Stimulated activated CD4-positive, alpha-beta T cell treated with anti-CD3 and anti-CD28 coated beads, Interleukin-12 subunit alpha, Interleukin-12 subunit beta, amount 100 ng/mL, for 24 hours (primary cell): ENCODE results near the gene TRIM47.
A peak's percentile ranks its signal among the peaks of the same experiment; 100 is the strongest.
"Not testable (repeated sequence)": the region's sequence is repeated elsewhere in the genome, so short reads cannot be mapped to it uniquely, and the experiment has no call there.

Source experiments
- DNase-seq, 2 experiments: peaks; one replicate each; pipeline ENCODE4 v3.0.0-alpha.2; 2020; ENCODE audit warnings: low read depth in 2 of 2

The TRIM47 gene

DNA sequence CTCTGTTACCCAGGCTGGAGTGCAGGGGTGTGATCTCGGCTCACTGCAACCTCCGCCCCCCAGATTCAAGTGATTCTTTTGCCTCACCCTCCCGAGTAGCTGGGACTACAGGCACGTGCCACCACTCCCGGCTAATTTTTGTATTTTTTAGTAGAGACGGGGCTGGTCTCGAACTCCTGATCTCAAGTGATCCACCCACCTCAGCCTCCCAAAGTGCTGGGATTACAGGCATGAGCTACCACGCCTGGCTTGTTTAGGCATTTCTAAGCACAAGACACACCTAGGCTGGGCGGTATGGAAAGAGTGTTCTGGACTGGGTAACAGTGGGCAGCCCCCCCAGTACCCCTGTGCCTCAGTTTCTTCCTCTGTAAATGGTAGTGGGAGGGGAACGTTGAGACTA lies 8.2 kb downstream of the TRIM47 start:
- DNase-seq = not testable (repeated sequence)

DNA sequence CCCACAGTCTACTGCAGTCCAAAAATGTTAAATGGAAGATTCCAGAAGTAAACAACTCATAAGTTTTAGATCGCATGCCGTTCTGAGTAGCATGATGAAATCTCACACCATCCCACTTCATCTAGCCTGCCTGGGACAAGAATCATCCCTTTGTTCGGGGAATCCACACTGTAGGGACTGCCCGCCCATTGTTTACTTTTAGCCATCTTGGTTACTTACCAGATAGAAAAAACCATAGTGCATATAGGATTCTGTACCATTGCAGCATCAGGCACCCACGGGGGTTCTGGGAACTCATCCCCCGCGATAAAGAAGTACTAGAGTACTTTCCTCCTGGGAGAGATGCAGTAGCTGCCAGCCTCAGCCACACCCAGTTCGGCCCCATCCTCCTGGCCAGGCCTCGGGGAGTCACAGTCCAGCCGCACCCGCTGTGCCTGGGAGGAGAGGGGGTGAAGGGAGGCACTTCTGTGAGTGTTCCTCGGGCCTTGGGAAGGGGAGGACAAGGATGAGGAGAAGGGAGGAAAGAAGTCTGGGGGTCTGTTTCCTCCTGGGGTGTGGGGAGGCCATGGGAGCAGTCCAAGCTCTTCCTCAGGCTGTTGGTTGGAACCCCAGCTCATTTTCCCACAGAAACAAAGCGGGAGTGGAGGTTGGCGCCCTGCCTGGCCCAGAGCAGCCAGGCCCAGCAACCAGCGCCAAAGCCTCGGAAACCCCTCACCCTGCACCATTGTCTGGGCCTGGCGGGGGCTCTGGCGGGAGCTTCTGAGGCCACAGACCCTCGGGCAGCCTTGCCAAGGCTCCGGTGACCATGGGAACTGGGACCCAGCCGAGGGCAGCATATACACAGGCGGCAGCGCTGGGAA lies 8.9 kb downstream of the TRIM47 start:
- no peak for DNase-seq

DNA sequence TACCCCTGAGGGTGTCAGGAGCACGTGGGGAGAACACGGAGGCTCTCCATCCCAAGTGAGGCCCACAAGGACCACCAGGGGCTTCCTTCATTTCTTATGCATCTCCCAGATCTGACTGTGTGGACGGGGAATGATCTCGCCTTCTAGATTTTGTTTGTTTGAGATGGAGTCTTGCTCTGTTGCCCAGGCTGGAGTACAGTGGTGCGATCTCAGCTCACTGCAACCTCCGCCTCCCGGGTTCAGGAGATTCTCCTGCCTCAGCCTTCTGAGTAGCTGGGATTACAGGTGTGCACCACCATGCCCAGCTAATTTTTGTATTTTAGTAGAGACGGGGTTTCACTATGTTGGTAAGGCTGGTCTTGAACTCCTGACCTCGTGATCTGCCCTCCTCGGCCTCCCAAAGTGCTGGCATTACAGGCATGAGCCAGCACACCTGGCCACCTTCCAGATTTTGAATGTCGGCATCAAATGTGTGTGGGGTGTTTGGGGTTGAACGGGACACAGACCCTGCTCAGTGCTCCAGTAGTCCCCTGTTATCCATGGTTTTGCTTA lies 9.6 kb downstream of the TRIM47 start:
- DNase-seq = not testable (repeated sequence)

DNA sequence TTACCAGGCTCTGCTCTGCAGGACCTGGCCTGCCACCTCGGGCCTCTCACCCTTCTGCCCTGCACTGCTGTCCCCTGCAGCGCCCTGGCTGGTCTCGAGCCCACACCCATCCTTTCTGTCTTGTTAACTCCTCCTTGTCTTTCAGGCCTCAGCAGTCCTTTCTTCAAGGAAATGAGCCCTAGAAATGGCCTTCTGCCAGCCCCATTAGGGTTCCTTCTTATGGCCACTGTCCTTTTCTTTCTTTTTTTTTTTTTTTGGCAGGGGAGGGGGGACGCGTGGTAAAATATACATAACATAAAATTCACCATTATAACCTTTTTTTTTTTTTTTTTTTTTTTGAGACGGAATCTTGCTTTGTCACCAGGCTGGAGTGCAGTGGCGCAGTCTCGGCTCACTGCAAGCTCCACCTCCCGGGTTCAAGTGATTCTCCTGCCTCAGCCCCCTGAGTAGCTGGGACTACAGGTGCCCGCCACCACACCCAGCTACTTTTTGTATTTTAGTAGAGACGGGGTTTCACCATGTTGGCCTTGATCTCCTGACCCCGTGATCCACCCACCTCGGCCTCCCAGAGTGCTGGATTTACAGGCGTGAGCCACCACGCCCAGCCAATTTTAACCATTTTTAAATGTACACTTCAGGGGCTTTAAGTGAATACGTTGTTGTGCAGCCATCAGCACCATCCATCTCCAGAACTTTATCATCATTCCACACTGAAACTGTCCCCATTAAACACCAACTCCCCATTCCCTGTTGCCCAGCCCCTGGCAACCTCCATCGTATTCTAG lies 12.8 kb downstream of the TRIM47 start:
- not testable (repeated sequence) for DNase-seq

DNA sequence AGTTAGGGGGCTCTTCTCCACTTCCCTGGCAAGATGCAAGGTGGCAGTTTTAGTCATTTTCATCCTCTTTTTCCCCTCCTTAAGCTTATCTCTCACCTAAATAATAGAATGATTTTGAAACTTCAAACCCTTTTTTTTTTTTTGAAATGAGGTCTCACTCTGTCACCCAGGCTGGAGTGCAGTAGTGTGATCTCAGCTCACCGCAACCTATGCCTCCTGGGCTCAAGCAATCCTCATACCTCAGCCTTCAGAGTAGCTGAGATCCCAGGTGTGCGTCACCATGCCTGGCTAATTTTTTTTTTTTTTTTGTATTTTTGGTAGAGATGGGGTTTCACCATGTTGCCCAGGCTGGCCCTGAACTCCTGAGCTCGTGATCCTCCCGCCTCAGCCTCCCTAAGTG lies 13.5 kb downstream of the TRIM47 start:
- DNase-seq = not testable (repeated sequence)

DNA sequence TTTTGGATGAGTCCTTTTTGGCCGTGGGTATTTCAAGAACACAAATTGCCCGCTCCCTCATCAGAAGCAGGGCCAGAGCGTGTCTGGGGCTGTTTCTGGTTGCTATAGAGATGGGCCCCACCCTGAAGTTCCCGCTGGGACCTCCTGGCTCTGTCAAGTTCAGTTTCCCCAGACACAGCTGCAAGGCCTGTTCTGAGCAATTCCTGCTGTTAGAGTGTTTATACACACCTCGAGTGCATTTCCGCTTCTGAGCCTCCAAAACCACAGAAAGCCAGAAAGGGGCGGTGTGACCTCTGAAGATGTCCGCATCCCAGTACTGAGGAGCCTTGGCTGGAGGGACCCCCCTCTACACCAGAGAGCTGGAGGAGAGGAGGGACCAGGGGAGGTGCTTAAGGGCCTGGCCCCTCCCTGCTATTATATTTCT lies 13.9 kb downstream of the TRIM47 start:
- DNase-seq = no peak

DNA sequence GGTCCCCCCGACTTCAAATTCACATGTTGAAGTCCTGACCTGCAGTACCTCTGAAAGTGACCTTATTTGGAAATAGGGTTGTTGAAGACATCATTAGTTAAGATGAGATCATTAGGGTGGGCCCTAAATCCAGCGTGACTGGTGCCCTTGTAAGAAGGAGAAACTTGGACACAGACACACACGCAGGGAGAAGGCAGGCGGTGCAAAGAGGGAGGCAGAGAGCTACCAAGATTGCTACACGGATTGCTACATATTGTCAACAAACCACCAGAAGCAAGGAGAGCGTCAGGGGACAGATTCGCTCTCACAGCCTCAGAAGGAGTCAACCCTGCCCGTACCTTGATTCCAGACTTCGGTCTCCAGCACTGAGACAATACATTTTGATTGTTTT lies 16.5 kb downstream of the TRIM47 start:
- no peak for DNase-seq

DNA sequence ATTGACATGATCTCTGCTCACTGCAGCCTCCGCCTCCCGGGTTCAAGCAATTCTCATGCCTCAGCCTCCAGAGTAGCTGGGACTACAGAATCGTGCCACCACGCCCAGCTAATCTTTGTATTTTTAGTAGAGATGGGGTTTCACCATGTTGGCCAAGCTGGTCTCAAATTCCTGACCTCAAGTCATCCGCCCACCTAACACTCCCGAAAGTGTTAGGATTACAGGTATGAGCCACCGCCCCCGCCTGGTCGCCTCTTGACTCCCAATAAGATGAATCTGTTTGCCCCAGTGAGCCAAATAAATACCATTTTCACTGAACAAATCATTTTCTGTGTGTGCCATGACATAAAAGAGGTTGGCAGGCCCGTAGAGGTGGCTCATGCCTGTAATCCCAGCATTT lies 19.0 kb downstream of the TRIM47 start:
- not testable (repeated sequence) for DNase-seq

DNA sequence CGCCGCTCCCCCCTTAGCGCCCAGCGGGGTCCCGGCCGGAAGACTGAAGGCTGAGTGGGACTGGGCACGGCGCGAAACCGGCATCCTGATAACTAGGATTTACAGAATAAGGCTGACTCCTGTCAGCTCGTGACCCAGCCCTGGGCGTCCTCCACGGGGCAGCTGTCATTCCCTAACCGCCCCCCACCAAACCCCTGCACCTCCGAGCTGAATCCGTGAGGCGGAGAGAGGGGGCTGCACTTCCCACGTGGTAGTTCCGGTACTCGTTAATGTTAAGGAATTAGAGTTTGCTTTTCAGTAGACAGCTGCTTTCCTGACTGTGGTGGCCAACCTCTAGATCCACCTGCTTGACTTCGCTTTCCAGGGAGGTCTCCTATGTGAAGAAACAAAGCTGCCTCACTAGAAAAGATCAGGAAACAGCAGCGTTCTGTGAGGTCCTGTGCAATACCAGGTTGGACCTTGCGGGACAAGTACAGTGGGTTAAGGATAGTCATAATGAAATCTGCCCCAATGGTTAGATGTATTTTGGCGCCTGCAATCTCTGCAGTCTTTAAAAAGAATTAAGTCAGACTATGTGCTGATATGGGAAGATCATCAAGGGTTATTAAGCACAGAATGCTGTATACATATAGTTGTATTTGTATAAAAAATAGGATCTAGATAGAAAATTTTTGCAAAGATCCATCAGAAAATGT lies 22.2 kb downstream of the TRIM47 start:
- DNase-seq = no peak

DNA sequence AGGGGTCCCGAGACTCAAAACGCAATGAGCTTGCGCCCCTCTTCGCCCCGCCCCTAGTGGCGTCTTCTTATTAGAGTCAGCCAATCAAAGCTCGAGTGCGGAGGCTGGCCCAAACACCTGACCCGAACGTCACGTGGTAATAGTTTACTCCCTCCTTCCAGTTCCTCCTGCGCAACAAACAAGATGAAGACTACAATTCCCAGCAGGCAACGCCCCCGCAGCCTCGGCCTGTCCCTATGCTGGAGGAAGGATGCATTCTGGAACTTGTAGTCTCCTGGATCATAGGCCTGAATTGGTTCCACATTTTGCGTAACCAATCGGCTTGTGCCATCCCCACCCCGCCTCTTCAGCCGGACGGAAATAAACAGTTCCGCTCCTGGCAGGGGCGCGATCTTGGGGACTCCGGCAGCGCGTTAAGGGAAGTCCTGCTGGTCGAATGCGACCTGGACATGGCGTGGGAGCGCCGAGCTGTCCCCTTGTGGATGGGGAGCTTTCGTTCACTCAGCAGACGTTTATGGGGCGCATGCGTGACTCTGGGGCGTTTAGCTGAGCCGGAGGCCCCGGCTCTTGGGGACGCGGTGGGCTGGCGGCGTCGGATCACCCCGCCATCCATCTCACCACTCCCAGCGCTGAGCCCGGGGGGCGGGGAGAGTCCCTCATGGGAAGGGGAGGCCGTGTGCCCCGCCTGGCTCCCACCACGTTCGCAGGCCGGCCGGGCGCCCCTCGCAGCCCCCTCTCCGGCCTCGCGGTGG lies 22.9 kb downstream of the TRIM47 start, which contains the start of gene WBP2:
Gene WBP2, minus strand, starts transcription at position 26 of the 752 bp plus-strand sequence. CDS start 38 bp downstream, outside the sequence.
- peak; percentile 92 to 95 for DNase-seq

DNA sequence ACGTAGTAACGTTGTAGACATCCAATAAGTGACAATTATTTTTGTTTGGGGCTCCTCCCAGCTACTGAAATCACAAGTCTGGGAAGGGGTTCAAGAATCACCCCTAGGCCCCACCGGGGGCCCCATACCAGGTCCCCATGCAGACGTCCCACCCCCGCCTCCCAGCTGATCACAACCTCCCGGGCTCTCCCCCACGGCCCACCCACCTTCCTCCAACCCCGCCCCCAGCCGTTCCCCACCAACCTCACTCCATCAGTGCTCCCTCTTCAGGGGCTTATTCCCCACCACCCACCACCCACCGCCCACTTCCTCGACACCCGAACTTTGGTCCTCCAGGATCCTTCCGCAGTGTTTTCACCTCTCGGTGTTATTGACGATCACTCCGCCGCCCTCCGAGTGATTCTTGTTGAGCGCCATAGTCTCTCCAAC lies 23.5 kb downstream of the TRIM47 start:
- no peak for DNase-seq

DNA sequence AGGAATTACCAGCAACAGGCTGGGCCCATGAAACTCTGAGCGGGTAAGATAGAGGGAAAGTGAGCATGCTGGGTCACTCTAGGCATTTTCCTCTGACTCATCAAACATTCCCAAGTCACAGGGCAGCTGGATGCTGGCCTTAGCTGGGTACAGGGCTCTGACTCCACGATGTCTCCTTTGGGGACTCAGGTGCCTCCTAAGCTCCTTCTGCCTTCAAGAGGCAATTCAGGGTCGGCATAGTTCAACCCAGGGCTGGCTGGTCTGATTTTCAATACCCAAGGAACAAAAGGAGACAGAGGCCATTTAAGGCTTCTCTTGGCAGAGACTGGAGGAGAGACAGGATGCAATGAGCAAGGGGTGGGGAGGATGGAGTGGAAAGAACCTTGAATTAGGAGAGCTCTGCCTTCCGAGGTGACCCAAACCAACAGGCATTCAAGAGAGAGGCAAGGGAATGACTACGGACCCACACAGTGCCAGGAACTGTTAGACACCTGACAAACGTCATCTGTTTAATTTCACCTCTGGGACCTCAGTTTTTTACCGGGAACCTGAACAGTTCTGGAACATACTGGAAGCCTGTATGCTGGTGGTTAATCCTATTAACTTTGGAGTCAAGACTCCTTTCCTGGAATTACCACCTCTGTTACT lies 24.2 kb downstream of the TRIM47 start:
- DNase-seq = no peak

DNA sequence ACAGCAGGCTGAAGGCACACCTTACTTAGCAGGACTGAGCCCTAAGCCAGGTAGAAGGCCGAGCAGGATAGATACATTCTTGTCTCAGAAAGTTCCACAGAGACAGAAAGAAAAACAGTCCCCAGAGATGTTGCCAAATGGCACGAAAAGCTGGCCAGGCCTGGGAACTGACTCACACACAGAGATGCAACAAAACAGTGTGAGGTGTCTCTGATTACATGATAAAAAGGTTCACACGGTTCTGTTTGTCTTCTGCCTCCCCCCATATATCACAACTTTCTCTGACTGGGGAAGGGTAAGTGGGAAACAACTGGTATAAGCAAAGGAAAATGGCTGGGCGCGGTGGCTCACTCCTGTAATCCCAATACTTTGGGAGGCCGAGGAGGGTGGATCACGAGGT lies 24.9 kb downstream of the TRIM47 start:
- no peak for DNase-seq

DNA sequence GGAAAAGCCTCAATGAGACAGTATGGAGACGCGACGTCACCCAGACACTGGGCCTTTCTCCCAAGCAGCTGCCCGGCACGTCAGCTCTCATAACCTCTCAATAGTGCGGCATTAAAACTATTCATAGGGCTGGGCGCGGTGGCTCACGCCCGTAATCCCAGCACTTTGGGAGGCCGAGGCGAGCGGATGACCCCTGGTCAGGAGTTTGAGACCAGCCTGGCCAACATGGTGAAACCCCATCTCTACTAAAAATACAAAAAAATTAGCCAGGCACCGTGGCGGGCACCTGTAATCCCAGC lies 26.7 kb downstream of the TRIM47 start:
- not testable (repeated sequence) for DNase-seq

DNA sequence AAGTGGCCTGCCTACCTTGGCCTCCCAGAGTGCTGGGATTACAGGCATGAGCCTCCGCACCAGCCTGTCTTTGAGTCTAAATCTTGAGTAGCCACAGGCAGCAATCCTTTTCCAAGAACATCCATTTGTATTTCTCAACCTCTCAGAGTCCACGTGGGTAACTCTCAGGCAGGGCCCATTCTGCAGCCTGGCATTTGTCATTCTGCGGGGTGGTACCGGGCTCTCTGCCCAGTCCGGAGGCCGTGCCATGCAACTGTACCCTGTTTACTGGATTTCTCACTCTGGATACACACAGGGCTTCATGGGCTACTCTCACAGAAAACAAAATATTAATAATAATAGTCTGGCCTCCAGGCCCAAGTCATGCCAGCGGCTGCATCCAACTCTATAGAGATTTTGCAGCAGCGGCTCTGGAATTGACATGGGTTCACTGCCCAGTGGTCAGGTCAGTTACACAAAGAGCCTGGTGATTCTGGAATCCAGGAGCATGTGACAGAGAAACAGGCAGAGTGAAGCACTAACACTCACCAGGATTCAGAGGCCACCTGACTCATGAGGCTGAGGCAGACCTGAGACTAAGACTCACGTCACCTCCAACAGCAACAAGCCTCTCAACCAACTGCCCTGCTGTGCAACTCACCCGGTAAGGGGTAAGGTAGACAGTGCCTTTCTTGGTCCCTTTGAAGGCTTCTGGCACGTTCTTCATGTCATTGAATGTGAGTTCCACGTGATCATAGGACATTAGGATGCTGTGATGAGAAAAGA lies 27.3 kb downstream of the TRIM47 start:
- DNase-seq = no peak

DNA sequence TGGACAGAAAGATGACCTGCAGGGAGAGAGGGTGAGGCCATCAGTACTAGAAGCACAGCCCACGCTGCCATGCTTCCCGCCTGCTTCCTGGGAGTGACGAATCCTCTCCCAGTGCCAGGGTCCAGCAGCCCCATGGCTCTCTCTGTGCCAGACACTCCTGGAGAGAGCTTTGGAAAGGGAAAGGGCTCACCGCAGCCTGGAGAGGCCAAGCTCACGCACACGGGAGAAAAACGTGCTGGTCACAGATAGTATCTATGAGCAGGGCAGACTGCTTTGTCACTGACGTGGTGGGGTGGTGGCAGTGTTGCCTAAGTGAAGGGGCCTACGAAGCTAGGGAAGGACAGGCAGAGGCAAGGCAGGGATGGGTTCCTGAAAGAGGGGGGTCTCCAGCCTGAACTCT lies 28.7 kb downstream of the TRIM47 start:
- no peak for DNase-seq

DNA sequence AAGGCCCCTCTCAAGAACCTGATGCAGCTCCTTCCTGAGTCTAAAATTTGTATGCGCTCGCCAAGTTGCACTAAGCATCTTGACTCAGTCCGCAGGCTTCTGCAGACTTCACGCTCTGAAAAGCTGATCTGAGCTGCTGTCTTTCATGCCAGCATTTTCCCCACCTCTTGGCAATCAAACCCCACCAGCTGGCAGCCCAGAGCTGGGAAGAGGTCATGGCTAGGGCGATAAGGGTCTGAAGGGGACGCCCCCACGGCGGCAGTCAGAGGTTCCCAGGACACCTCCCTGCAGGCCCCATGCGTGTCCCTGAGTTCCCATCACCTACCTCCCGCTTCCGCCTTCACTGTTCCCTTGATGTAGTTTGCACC lies 29.1 kb downstream of the TRIM47 start:
- DNase-seq = no peak

DNA sequence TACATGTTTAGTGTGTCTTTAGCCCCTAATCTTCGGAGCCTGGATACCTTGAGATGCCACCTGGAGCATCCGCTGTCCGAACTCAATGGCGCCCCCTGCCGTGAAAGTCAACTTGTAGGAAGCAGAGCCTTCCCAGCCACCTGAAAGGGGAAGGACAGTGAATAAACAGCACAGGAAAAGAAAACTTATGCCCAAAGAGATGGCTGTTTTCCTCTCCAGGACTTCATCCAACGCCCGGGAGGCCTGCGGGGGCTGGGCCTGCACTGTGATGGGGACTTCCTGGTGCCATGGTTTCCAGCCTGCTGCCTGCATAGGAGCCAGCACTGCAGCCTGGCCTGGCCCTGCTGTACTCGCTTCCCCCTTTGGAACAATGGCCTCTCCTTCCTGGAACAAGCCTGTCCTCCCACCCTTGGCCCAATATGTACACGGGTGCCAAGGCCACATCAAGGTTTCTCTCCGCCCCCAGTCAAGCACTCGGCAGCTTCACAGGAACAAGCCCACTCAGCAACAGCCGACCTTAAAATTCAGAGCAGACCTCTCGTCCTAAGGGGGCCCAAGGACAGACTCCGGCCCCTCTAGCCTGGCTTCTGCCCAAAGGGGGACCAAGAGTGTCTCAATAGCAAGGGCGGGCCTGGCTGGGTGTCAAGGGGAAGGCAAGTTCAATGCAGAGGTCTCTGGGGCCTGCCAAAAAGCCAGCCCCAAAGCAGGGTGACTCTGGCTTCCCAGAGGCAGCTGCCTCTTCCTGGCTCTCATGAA lies 29.7 kb downstream of the TRIM47 start:
- peak; percentile 61 to 88 for DNase-seq
